GM21723 (cell line): ENCODE results near the gene NOP53.
"Not testable (repeated sequence)": the region's sequence is repeated elsewhere in the genome, so short reads cannot be mapped to it uniquely, and the experiment has no call there.

Experiments
- ATAC-seq: cut with Tn5 transposase; IDR thresholded peaks from one replicate; pipeline ENCODE4 v1.9.1; 2021; ENCODE audit warnings: mild to moderate bottlenecking, moderate library complexity; ENCODE audit not compliant: unreplicated experiment

The NOP53 gene

DNA sequence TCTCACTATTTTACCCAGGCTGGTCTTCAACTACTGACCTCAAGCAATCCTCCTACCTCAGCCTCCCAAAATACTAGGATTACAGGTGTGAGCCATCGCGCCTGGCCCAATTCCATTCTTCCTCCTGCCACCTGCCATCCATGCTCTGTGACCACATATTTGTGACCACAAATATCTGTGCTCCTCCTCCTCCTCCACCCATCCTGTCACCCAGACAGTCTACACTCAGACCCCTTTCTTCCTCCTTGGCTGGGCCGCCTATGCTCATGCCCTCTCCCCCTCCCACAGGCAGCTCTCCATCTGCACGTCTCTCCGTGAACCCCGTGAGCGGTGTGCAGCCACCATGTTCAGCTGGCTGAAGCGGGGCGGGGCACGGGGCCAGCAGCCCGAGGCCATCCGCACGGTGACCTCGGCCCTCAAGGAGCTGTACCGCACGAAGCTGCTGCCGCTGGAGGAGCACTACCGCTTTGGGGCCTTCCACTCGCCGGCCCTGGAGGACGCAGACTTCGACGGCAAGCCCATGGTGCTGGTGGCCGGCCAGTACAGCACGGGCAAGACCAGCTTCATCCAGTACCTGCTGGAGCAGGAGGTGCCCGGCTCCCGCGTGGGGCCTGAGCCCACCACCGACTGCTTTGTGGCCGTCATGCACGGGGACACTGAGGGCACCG is 28.9 kb upstream of the NOP53 start:
- no peak for ATAC-seq

DNA sequence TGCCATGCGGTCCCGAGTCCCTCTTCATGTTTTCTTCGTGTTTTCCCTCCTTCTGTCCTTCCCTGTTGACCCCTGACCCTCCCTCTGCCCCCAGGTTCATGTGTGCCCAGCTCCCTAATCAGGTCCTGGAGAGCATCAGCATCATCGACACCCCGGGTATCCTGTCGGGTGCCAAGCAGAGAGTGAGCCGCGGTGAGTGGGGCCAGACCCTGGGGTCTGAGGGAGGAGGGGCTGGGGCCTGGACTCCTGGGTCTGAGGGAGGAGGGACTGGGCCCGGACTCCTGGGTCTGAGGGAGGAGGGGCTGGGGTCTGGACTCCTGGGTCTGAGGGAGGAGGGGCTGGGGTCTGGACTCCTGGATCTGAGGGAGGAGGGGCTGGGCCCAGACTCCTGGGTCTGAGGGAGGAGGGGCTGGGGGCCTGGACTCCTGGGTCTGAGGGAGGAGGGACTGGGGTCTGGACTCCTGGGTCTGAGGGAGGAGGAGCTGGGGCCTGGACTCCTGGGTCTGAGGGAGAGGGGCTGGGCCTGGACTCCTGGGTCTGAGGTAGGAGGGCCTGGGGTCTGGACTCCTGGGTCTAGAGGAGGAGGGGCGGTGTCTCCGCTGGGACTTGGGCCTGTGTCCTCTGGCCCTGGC is 26.8 kb upstream of the NOP53 start:
- ATAC-seq: not testable (repeated sequence)

GRCh38 chr19:47719047-47719859 is 26.1 kb upstream of the NOP53 start:
- no peak for ATAC-seq

DNA sequence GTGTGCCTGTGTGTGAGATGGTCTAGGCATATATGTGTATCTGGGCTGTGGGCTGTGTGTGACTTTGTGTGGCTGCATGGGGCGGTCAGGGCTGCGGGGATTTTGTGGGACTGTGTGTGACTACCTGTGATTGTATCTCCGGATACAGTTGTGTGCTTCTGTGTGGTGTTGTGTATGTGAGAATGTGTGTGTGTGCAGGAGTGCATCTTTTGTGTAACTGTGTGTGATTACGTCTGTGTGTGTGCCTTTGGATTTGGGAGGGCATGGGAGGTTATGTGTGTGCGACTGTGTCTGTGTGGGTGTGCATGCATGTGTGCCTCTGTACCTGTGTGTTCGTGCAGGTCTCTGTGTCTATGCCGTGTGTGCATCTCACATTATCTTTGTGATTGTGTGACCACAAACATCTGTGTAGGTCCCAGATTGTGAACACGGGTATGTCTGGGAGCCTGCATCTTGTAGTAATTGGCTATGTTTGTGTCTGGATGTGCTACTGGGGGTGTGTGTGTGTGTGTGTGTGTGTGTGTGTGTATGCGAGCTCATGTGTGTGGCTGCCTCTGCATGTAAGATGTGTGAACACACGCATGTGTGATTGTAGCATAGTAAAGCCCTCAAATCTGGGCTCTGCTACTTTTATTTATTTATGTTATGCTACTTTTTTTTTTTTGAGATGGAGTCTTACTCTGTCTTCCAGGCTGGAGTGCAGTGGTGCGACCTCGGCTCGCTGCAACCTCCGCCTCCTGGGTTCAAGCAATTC is 24.5 kb upstream of the NOP53 start:
- ATAC-seq: no peak

DNA sequence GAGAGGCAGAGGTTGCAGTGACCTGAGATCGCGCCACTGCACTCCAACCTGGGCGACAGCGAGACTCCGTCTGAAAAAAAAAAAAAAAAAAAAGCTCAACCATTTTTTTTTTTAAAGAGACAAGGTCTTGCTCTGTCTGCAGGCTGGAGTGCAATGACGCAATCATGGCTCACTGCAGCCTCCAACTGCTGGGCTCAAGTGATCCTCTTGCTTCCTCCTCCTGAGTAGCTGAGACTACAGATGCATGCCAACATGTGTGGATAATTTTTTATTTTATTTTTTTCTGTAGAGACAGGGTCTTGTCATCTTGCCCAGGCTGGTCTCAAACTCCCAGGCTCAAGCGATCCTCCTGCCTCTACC is 21.8 kb upstream of the NOP53 start:
- no peak for ATAC-seq

GRCh38 chr19:47725759-47726401 is 19.5 kb upstream of the NOP53 start:
- ATAC-seq: no peak

DNA sequence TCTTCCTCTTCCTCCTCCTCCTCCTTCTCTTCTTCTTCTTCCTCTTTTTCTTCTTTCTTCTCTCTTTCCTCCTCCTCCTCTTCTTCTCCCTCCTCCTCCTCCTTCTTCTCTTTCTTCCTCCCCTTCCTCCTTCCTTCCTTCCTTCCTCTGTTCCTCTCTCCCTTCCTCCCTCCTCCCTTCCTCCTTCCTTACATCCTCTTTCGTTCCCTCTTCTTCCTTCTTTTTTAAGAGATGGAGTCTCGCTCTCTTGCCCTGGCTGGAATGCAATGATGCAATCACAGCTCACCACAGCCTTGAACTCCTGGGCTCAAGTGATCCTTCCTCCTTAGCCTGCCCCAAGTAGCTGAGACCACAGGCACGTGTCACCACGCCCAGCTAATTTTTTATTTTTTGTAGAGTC is 18.9 kb upstream of the NOP53 start:
- ATAC-seq: no peak

- not testable (repeated sequence) for ATAC-seq
Measured at GRCh38 chr19:47728295-47728694, 17.1 kb upstream of the NOP53 start.

GRCh38 chr19:47729468-47729798 is 15.9 kb upstream of the NOP53 start:
- ATAC-seq: no peak

- no peak for ATAC-seq
Measured at GRCh38 chr19:47729799-47730520, 15.4 kb upstream of the NOP53 start.

GRCh38 chr19:47730521-47730889 is 14.8 kb upstream of the NOP53 start:
- ATAC-seq: no peak

DNA sequence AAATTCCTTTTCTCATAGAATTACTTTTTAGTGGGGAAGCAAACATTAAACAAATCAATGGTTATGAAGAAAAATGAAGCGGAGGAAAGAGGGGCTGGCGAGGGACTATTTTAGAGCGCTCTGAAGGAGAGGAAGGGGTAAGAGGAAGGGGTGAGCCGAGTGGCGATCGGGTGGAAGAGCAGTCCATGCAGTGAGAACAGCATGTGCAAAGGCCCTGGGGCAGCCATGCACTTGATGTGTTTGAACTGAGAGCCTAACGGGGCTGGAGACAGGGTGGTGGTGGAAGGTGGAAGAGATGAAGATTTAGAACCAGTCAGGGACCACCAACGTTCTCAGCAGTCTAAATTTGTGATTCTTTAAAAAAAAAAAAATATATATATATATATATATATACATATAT is 14.4 kb upstream of the NOP53 start:
- no peak for ATAC-seq

GRCh38 chr19:47735131-47735530 is 10.2 kb upstream of the NOP53 start:
- ATAC-seq: no peak

GRCh38 chr19:47740866-47741519 is 4.4 kb upstream of the NOP53 start:
- ATAC-seq: no peak

- no peak for ATAC-seq
Measured at GRCh38 chr19:47741544-47742140, 3.7 kb upstream of the NOP53 start.

DNA sequence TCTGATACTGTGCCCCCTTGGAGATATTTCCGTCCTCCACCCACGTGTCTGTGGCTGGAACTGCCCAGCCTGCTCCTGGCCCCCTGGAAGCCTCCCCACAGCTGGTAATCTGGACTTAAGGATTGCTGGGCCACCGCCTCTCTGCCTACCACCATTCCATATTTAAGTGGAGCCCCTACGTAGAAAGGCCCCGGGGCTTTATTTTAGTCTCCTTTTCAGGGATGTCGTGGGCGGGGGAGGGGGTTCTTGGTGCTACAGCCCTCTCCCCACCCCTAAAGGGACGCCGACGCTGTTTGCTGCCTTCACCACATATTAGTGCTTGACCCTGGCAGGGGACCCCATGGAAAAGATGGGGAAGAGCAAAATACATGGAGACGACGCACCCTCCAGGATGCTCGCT is 2.7 kb upstream of the NOP53 start:
- no peak for ATAC-seq

GRCh38 chr19:47746129-47746528 is 783 bp downstream of the NOP53 start:
- not testable (repeated sequence) for ATAC-seq

DNA sequence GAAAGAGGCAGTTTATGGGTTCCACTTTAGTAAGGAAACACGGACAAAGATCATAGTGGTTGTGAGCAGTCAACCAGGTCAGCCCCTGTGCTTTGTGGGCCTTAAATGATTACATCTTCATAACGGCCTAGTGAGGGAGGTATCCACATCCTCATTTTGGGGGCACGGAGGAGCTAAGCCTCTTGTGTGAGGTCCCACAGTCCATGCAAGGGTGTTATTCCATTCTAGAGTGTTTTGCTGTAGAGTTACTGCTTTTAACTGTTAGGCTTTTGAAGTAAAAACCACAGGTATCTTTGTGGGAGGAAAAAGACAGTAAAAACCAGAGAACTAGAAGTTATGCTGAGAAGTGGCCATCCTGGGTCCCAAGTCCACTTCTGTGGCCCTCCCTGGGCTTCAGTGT is 4.0 kb downstream of the NOP53 start:
- ATAC-seq: no peak

- no peak for ATAC-seq
Measured at GRCh38 chr19:47750752-47751151, 5.4 kb downstream of the NOP53 start.
